ENCODE data around the gene PAPPA. TPM values are rescaled to one million over a fixed set of nuclear protein-coding genes. Genes with fewer than 3 reads are reported as not detected.

The PAPPA gene
- total and polyA plus RNA-seq, 9 of the 15 experiments (the other 6 are each of a cell fraction or from before 2014, with no cell fraction given), result 0.06 to 0.18 (median 0.11) TPM

GRCh38 chr9:116355153-116355921 lies 201.7 kb downstream of the PAPPA start:
- DNase-seq (ENCODE audit: extremely low read depth in 1 of 4, low spot score in 3 of 4) (peak in 1 of 4 experiments; percentile 18), FAIRE-seq (peak; percentile 64), ATAC-seq (peak; percentile 61)
- intact Hi-C loops (cut with micrococcal nuclease) (loop anchor here (5.0 kb wide), 1 partner anchor 82 kb away; no protein-coding TSS in a partner anchor), in situ Hi-C loops (cut with MboI) (no loop called here)
- H3K9me3 ChIP-seq (replicated peaks; ENCODE audit: control insufficient read depth, insufficient read depth, low read depth, low read length), result no peaks in the 10 kb centered on the region
- CTCF ChIA-PET (ENCODE audit: low intra/inter-chr PET ratio), result no interaction called here
- peak overlapping the region; percentile 60 for H2AFZ ChIP-seq (ENCODE audit: low read depth, low read length)
- BruUV-seq (replicated peaks), result no TSS peak
- no peak overlapping the region for H3K9ac ChIP-seq (ENCODE audit: insufficient read depth in 1 of 2, low read depth in 2 of 2, low read length in 2 of 2)
- 22% methylated on average over 11 of the region's 11 CpGs for WGBS (ENCODE audit: insufficient coverage, low coverage, missing lambda C conversion rate)
- no peak overlapping the region for H3K4me2 ChIP-seq (ENCODE audit: insufficient read depth, low read length)
- H3K4me3 ChIP-seq, result no peak overlapping the region
- H3K27me3 ChIP-seq (ENCODE audit: control insufficient read depth in 2 of 2, insufficient read depth in 2 of 2, low read length in 2 of 2), result no peaks in the 10 kb centered on the region
- H3K36me3 ChIP-seq (ENCODE audit: control insufficient read depth, insufficient read depth, low read length), result no peaks in the 10 kb centered on the region
- H3K4me1 ChIP-seq (replicated peaks in 1 of 2; ENCODE audit: control insufficient read depth in 2 of 2, insufficient read depth in 2 of 2, low read length in 2 of 2), result peaks cover 6 to 20% of the 10 kb centered on the region in 2 experiments; a peak in 4 of 5 replicates
- no peaks in the 10 kb centered on the region for H4K20me1 ChIP-seq (replicated peaks; ENCODE audit: control insufficient read depth, insufficient read depth, low read length)
- no peaks in the 10 kb centered on the region for H3K79me2 ChIP-seq (ENCODE audit: control insufficient read depth, insufficient read depth, low read length)
- no peaks in the 10 kb centered on the region for H3K9me1 ChIP-seq (ENCODE audit: control insufficient read depth, insufficient read depth, low read length)
- no peak overlapping the region for H3K27ac ChIP-seq (ENCODE audit: extremely low read depth, low read depth, low read length)
- POLR2A ChIA-PET, result interaction anchor here (0.8 to 1.7 kb wide), 3 partner anchors 13 to 40 kb away, joined by 3 to 4 read pairs (median 3); no protein-coding TSS in a partner anchor
- TF ChIP-seq NFE2 (IDR thresholded peaks at IDR 0.05; ENCODE audit: low read depth), result 0 out of 2 replicates have a peak, but pooled peaks have one; percentile 37
- TF ChIP-seq, protein P1, sequence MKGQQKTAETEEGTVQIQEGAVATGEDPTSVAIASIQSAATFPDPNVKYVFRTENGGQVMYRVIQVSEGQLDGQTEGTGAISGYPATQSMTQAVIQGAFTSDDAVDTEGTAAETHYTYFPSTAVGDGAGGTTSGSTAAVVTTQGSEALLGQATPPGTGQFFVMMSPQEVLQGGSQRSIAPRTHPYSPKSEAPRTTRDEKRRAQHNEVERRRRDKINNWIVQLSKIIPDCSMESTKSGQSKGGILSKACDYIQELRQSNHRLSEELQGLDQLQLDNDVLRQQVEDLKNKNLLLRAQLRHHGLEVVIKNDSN (CRISPR knock-in tag; IDR thresholded peaks at IDR 0.05), result peak; percentile 31; the same call in 1 of the 2 replicates
- peak in 1 of 2 experiments; percentile 77; a peak in 2 of 4 replicates for TF ChIP-seq FOXA3 (CRISPR knock-in tag; conservative IDR thresholded peaks at IDR 0.05 in 1 of 2, IDR thresholded peaks at IDR 0.05 in 1 of 2)
- TF ChIP-seq ETV1 (tag; conservative IDR thresholded peaks at IDR 0.05; ENCODE audit: low read depth), result peak; percentile 52; the same call in 1 of the 2 replicates
- TF ChIP-seq RBFOX2 (IDR thresholded peaks at IDR 0.05; ENCODE audit: low read depth, low read length), result no peak
- no peak for TF ChIP-seq YBX1 (IDR thresholded peaks at IDR 0.05)
- TF ChIP-seq DPF2 (IDR thresholded peaks at IDR 0.05), result 0 out of 2 replicates have a peak, but pooled peaks have one; percentile 24
- TF ChIP-seq ESRRA (IDR thresholded peaks at IDR 0.05; ENCODE audit: borderline replicate concordance, low read depth), result 0 out of 2 replicates have a peak, but pooled peaks have one; percentile 20
- TF ChIP-seq MECOM (CRISPR knock-in tag; IDR thresholded peaks at IDR 0.05), result 0 out of 2 replicates have a peak, but pooled peaks have one; percentile 5
- no peak for TF ChIP-seq E4F1 (CRISPR knock-in tag; IDR thresholded peaks at IDR 0.05; ENCODE audit: borderline replicate concordance)
- TF ChIP-seq FOSL1 (tag; conservative IDR thresholded peaks at IDR 0.05), result peak; percentile 46; the same call in 1 of the 2 replicates
- no peak for TF ChIP-seq NCOA6 (IDR thresholded peaks at IDR 0.05)
- TF ChIP-seq, protein P2, sequence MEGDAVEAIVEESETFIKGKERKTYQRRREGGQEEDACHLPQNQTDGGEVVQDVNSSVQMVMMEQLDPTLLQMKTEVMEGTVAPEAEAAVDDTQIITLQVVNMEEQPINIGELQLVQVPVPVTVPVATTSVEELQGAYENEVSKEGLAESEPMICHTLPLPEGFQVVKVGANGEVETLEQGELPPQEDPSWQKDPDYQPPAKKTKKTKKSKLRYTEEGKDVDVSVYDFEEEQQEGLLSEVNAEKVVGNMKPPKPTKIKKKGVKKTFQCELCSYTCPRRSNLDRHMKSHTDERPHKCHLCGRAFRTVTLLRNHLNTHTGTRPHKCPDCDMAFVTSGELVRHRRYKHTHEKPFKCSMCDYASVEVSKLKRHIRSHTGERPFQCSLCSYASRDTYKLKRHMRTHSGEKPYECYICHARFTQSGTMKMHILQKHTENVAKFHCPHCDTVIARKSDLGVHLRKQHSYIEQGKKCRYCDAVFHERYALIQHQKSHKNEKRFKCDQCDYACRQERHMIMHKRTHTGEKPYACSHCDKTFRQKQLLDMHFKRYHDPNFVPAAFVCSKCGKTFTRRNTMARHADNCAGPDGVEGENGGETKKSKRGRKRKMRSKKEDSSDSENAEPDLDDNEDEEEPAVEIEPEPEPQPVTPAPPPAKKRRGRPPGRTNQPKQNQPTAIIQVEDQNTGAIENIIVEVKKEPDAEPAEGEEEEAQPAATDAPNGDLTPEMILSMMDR (IDR thresholded peaks at IDR 0.05 in 2 of 3, conservative IDR thresholded peaks at IDR 0.05 in 1 of 3; ENCODE audit: insufficient read depth in 2 of 3, low read depth in 1 of 3, low read length in 3 of 3), result no peak
- TF ChIP-seq RBM17 (IDR thresholded peaks at IDR 0.05; ENCODE audit: borderline replicate concordance, low read depth, low read length), result no peak
